AG04450 (cell line): ENCODE results near the gene GGTLC1. TPM values are rescaled to one million over a fixed set of nuclear protein-coding genes. Genes with fewer than 3 reads are reported as not detected.
"Not testable (repeated sequence)": the region's sequence is repeated elsewhere in the genome, so short reads cannot be mapped to it uniquely, and the experiment has no call there.

Experiments
- CTCF ChIA-PET: fragments of 300-600, 350-600 bp; formaldehyde crosslinking; extraction: SDS; loops from one replicate; lab custom pipeline; 2022; ENCODE audit warnings: antibody characterized with exemption, inconsistent platforms; lab: Charles Lee
- POLR2A ChIA-PET: fragments of 350-600 bp; formaldehyde crosslinking; extraction: SDS; loops from one replicate; lab custom pipeline; 2021; ENCODE audit warnings: antibody characterized with exemption, inconsistent platforms; lab: Yijun Ruan, JAX
- DNase-seq: peaks from one replicate; pipeline ENCODE4 v3.0.0-alpha.2; 2011; ENCODE audit warnings: low read depth, low spot score
- H3K27ac ChIP-seq: one replicate; pipeline ENCODE4 v1.5.1; 2012; ENCODE audit warnings: low read depth, low read length, control low read depth
- H3K27me3 ChIP-seq: one replicate; pipeline ENCODE4 v1.6.0; 2012; ENCODE audit warnings: low read length; ENCODE audit not compliant: control insufficient read depth, insufficient read depth
- H3K4me3 ChIP-seq: 2 replicates; pipeline ENCODE4 v1.5.1; 2011; ENCODE audit warnings: mild to moderate bottlenecking, low read depth, low read length, control low read depth
- H3K9me3 ChIP-seq: 2 replicates; pipeline ENCODE4 v1.5.1; 2012; ENCODE audit warnings: low read length; ENCODE audit not compliant: control insufficient read depth, insufficient read depth
- CTCF ChIP-seq: IDR thresholded peaks from 2 replicates; pipeline ENCODE4 v1.5.1; 2011; ENCODE audit warnings: low read depth, low read length, control low read depth, inconsistent platforms
- polyA plus RNA-seq: library from polyadenylated mRNA; depleted of rRNA; stranded (reverse); fragments of >200 nt; gene quantifications from 2 replicates; pipeline ENCODE4 v1.2.3, GENCODE V29; 2011

The GGTLC1 gene
- polyA plus RNA-seq, 1 experiment, result not detected

GRCh38 chr20:23984476-23985023 lies 4.0 kb downstream of the GGTLC1 start:
- H3K9me3 ChIP-seq, H3K27ac ChIP-seq, CTCF ChIA-PET, H3K27me3 ChIP-seq, POLR2A ChIA-PET, DNase-seq, H3K4me3 ChIP-seq: not testable (repeated sequence)

GRCh38 chr20:23982112-23983018 lies 6.2 kb downstream of the GGTLC1 start:
- H3K27ac ChIP-seq, POLR2A ChIA-PET, H3K4me3 ChIP-seq, CTCF ChIA-PET, H3K27me3 ChIP-seq, H3K9me3 ChIP-seq, DNase-seq: not testable (repeated sequence)

- DNase-seq, H3K27me3 ChIP-seq, H3K9me3 ChIP-seq, POLR2A ChIA-PET, H3K4me3 ChIP-seq, H3K27ac ChIP-seq, CTCF ChIA-PET: not testable (repeated sequence)
These were observed 7.1 kb downstream of the GGTLC1 start for GRCh38 chr20:23981526-23981925.

GRCh38 chr20:23981014-23981413 lies 7.6 kb downstream of the GGTLC1 start:
- POLR2A ChIA-PET, H3K27ac ChIP-seq, CTCF ChIA-PET, H3K27me3 ChIP-seq, H3K4me3 ChIP-seq, DNase-seq, H3K9me3 ChIP-seq: not testable (repeated sequence)

GRCh38 chr20:23979899-23980811 lies 8.4 kb downstream of the GGTLC1 start:
- H3K4me3 ChIP-seq, H3K9me3 ChIP-seq, POLR2A ChIA-PET, DNase-seq, CTCF ChIA-PET, H3K27me3 ChIP-seq, H3K27ac ChIP-seq: not testable (repeated sequence)

- DNase-seq, POLR2A ChIA-PET, H3K27ac ChIP-seq, CTCF ChIA-PET, H3K4me3 ChIP-seq, H3K9me3 ChIP-seq, H3K27me3 ChIP-seq: not testable (repeated sequence)
These were observed 9.2 kb downstream of the GGTLC1 start for GRCh38 chr20:23979380-23979779.

GRCh38 chr20:23978457-23978856 lies 10.1 kb downstream of the GGTLC1 start:
- H3K4me3 ChIP-seq, H3K9me3 ChIP-seq, POLR2A ChIA-PET, H3K27ac ChIP-seq, DNase-seq, CTCF ChIA-PET, H3K27me3 ChIP-seq: not testable (repeated sequence)

- CTCF ChIA-PET, result no interaction called here
- POLR2A ChIA-PET, result no interaction called here
- Histone ChIP-seq H3K27me3 (no peaks in the 10 kb centered on the region), H3K27ac (no peak overlapping the region), H3K9me3 (no peaks in the 10 kb centered on the region), H3K4me3 (no peak overlapping the region)
- DNase-seq, result no peak
- TF ChIP-seq CTCF, result no peak
These were observed 13.6 kb downstream of the GGTLC1 start for GRCh38 chr20:23974966-23975365.
